HG03520 (cell line): ENCODE data around the gene TMEM25.
"Not testable (repeated sequence)": the region's sequence is repeated elsewhere in the genome, so short reads cannot be mapped to it uniquely, and the experiment has no call there.

Source experiments
- ATAC-seq: cut with Tn5 transposase; IDR thresholded peaks from one replicate; pipeline ENCODE4 v1.9.1; 2021; ENCODE audit warnings: mild to moderate bottlenecking, moderate library complexity; ENCODE audit not compliant: unreplicated experiment

The TMEM25 gene

GRCh38 chr11:118530683-118531596 lies at the start of gene TMEM25:
TMEM25 (plus strand) TSS chr11:118531192; CDS start chr11:118531802, 610 bp downstream.
- peak; percentile 70 for ATAC-seq

GRCh38 chr11:118481238-118481637 lies 49.8 kb upstream of the TMEM25 start:
- not testable (repeated sequence) for ATAC-seq

DNA sequence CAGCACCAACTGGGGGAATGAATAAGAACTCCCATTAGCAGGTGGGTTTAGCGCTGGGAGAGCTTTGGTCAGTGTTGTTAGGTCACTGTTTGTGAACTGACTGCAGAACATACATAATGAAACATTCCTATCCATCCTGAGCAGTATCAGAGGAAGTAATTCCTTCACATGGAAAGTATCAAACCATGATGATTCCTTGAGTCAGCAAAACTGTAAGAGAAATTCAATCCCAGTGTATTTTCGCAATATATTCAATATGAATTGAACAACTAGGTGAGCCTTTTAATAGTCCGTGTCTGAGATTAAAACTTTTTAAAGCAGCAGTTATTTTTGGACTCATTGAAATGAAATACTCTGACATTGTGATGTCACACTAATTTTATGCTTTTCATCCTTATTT lies 46.6 kb upstream of the TMEM25 start:
- no peak for ATAC-seq

GRCh38 chr11:118485273-118485672 lies 45.7 kb upstream of the TMEM25 start:
- no peak for ATAC-seq

GRCh38 chr11:118488480-118489109 lies 42.4 kb upstream of the TMEM25 start:
- no peak for ATAC-seq

GRCh38 chr11:118491041-118491440 lies 40.0 kb upstream of the TMEM25 start:
- no peak for ATAC-seq

- ATAC-seq: no peak
These were observed 33.2 kb upstream of the TMEM25 start for GRCh38 chr11:118497831-118498230.

DNA sequence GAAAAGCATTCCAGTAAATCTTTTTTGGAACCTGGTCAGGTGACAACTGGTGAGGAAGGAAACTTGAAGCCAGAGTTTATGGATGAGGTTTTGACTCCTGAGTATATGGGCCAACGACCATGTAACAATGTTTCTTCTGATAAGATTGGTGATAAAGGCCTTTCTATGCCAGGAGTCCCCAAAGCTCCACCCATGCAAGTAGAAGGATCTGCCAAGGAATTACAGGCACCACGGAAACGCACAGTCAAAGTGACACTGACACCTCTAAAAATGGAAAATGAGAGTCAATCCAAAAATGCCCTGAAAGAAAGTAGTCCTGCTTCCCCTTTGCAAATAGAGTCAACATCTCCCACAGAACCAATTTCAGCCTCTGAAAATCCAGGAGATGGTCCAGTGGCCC lies 27.8 kb upstream of the TMEM25 start:
- ATAC-seq: no peak

DNA sequence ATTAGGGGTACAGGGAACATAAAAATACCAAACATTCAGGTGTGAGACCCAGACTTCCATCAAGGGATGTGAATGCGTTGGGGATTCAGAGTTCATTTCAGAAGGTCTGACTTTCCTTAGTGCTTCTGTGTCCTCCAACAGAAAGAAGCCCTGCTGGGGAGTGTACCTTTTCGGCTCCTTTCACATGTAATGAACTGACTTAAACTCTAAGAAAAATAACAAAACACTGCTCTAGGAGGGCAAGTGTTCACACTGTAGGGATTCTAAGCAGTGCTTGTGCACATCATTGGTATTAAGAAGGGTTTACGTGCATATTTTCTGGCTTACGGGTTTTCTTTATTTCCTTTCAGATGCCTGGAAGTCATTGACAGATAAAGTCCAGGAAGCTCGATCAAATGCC lies 19.4 kb upstream of the TMEM25 start:
- no peak for ATAC-seq

DNA sequence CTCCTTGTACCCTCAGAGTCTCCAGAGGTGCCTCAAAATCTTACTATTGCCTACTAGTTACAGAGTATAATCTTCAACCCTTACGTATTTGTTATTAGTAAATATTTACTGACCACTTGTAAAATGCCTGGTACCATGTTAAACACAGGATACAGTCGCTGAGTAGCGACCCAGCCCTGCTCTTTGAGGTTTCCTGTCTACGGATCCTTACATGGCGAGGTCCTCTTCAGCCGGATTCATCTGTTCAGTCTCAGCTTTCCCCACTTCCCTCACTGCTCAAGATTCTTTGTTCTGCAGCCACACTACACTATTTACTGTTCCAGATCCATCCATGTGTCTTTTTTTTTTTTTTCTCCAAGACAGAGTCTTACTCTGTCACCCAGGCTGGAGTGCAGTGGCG lies 16.9 kb upstream of the TMEM25 start:
- ATAC-seq: no peak

GRCh38 chr11:118519549-118519948 lies 11.4 kb upstream of the TMEM25 start:
- no peak for ATAC-seq

DNA sequence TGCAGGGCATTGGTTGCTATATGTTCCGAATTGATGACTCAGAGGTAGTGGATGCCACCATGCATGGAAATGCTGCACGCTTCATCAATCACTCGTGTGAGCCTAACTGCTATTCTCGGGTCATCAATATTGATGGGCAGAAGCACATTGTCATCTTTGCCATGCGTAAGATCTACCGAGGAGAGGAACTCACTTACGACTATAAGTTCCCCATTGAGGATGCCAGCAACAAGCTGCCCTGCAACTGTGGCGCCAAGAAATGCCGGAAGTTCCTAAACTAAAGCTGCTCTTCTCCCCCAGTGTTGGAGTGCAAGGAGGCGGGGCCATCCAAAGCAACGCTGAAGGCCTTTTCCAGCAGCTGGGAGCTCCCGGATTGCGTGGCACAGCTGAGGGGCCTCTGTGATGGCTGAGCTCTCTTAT lies 9.1 kb upstream of the TMEM25 start:
- ATAC-seq: no peak

DNA sequence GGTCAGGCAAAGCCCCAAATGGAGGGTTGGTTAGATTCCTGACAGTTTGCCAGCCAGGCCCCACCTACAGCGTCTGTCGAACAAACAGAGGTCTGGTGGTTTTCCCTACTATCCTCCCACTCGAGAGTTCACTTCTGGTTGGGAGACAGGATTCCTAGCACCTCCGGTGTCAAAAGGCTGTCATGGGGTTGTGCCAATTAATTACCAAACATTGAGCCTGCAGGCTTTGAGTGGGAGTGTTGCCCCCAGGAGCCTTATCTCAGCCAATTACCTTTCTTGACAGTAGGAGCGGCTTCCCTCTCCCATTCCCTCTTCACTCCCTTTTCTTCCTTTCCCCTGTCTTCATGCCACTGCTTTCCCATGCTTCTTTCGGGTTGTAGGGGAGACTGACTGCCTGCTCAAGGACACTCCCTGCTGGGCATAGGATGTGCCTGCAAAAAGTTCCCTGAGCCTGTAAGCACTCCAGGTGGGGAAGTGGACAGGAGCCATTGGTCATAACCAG lies 8.4 kb upstream of the TMEM25 start:
- no peak for ATAC-seq

GRCh38 chr11:118524356-118524755 lies 6.6 kb upstream of the TMEM25 start:
- no peak for ATAC-seq

GRCh38 chr11:118524757-118525470 lies 6.1 kb upstream of the TMEM25 start:
- ATAC-seq: no peak

DNA sequence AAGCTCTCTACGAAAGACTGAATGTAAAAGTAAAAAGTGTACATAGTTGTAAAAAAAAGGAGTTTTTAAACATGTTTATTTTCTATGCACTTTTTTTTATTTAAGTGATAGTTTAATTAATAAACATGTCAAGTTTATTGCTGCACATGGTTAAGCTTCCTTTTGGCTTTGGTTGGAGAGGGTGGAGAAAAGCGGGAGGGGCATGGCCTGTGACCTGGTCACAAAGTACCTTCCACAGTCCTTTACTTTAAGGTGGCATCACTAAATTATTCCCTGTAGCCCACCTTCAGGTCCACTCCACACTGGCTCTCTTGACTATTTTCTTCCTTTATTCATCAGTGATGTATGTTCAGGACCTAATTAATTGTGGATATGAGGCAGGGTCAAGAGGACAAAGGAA lies 4.3 kb upstream of the TMEM25 start:
- no peak for ATAC-seq

GRCh38 chr11:118527109-118527508 lies 3.9 kb upstream of the TMEM25 start, which contains the start of gene TTC36:
TTC36 (plus strand) TSS chr11:118527474; CDS start chr11:118527495, 21 bp downstream.
- ATAC-seq: no peak

GRCh38 chr11:118528511-118528910 lies 2.5 kb upstream of the TMEM25 start:
- no peak for ATAC-seq

DNA sequence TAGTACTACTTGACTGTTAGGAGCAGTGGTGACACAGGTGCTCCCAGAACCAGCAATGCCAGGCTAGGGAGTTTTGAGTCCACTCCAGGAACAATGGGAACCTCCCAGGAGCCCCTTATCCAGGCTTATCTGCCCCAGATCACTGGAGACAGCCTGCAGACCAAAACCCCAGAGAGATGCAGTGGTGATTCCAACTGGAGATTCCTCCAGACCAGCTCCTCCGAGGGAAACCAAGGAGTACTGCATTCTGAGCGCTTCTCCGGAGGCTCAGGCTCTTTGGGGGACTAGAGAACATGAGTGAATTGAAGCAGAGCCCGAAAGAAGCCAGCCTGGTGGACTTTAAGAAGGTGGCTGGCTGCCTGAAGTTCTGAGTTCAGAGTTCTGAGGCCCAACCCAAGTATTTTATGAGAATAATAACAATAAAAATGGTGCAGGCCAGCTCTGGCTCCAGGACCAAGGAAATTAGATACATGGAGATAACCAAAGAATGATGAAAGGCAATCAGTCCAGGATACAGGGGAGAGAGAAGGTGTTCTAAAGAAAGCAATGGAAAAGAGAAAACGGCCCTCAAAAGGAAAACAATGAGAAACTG lies 1.3 kb upstream of the TMEM25 start:
- no peak for ATAC-seq

DNA sequence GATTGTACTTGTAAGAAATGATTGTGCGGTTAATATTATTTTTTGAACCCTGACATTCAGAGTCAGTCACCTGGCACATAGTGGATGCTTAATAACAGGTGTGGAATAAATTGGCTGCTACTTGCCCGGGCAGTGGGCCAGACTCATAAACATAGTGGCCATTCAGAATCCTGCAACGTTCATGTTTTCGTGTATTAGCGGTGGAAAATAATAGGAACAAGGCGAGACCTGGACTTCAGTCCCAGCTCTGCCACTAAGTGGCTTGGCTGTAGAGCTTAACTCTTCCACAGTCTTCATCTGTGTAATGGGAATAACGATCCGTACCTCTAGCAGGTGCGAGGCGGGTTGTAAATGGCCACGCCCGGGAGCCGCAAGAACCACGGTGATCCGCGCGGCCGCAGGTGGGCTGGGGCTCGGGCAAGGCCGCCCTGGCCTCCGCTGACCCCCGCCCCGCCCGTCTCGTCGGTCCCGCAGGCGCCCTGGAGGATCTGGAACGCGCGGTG lies 761 bp upstream of the TMEM25 start:
- ATAC-seq: no peak
